NCI-H82 treated with DMSO at 0.1 percent for 48 hours (cell line): ENCODE data around the gene GLI3.

Experiments
- DNase-seq: peaks from one replicate; lab custom pipeline; 2025; ENCODE audit not compliant: unreplicated experiment; lab: John Stamatoyannopoulos, UW

GLI3 gene

GRCh38 chr7:42143711-42144600 is 93.1 kb downstream of the GLI3 start:
- no peak for DNase-seq

GRCh38 chr7:42142089-42142488 is 94.9 kb downstream of the GLI3 start:
- DNase-seq = no peak

- DNase-seq = no peak
These were observed 97.3 kb downstream of the GLI3 start for GRCh38 chr7:42139751-42140150.

- DNase-seq = no peak
These were observed 98.3 kb downstream of the GLI3 start for GRCh38 chr7:42138691-42139090.

- DNase-seq = no peak
These were observed 99.1 kb downstream of the GLI3 start for GRCh38 chr7:42137941-42138340.

GRCh38 chr7:42137431-42137830 is 99.6 kb downstream of the GLI3 start:
- DNase-seq = no peak

- DNase-seq = no peak
These were observed 101.3 kb downstream of the GLI3 start for GRCh38 chr7:42135728-42136127.

GRCh38 chr7:42134276-42134876 is 102.6 kb downstream of the GLI3 start:
- DNase-seq = no peak

- no peak for DNase-seq
These were observed 103.7 kb downstream of the GLI3 start for GRCh38 chr7:42133321-42133720.

GRCh38 chr7:42128703-42129102 is 108.3 kb downstream of the GLI3 start:
- no peak for DNase-seq

GRCh38 chr7:42127232-42127622 is 109.8 kb downstream of the GLI3 start:
- DNase-seq = no peak

- DNase-seq = no peak
These were observed 110.4 kb downstream of the GLI3 start for GRCh38 chr7:42126475-42127231.

- DNase-seq = no peak
These were observed 111.7 kb downstream of the GLI3 start for GRCh38 chr7:42125321-42125720.

GRCh38 chr7:42123716-42124115 is 113.3 kb downstream of the GLI3 start:
- DNase-seq = no peak

- DNase-seq = no peak
These were observed 116.8 kb downstream of the GLI3 start for GRCh38 chr7:42120191-42120590.

- no peak for DNase-seq
These were observed 119.8 kb downstream of the GLI3 start for GRCh38 chr7:42117201-42117600.

- no peak for DNase-seq
These were observed 121.2 kb downstream of the GLI3 start for GRCh38 chr7:42115795-42116194.

GRCh38 chr7:42110333-42110732 is 126.7 kb downstream of the GLI3 start:
- DNase-seq = no peak

- no peak for DNase-seq
These were observed 128.0 kb downstream of the GLI3 start for GRCh38 chr7:42108803-42109528.

- no peak for DNase-seq
These were observed 129.3 kb downstream of the GLI3 start for GRCh38 chr7:42107484-42108240.
